ENCODE measurements around the gene PACSIN2. TPM values are rescaled to one million over a fixed set of nuclear protein-coding genes. Genes with fewer than 3 reads are reported as not detected.
"Not testable (repeated sequence)": the region's sequence is repeated elsewhere in the genome, so short reads cannot be mapped to it uniquely, and the experiment has no call there.

The PACSIN2 gene
- 49.1 TPM for total RNA-seq

- peak; percentile 99 for DNase-seq
These were observed at the start of gene PACSIN2 for GRCh38 chr22:43014869-43015676. PACSIN2 (minus strand) TSS chr22:43015149; CDS start chr22:42912080, 103,069 bp downstream.

GRCh38 chr22:43060183-43060582, 45.2 kb upstream of the PACSIN2 start:
- DNase-seq: peak; percentile 29

- DNase-seq: no peak
These were observed 42.7 kb upstream of the PACSIN2 start for GRCh38 chr22:43057641-43058040.

- no peak for DNase-seq
These were observed 38.2 kb upstream of the PACSIN2 start for GRCh38 chr22:43053176-43053575.

GRCh38 chr22:43050995-43051394, 36.0 kb upstream of the PACSIN2 start:
- no peak for DNase-seq

GRCh38 chr22:43047605-43048004, 32.7 kb upstream of the PACSIN2 start:
- DNase-seq: no peak

- DNase-seq: no peak
These were observed 29.4 kb upstream of the PACSIN2 start for GRCh38 chr22:43044290-43044712.

GRCh38 chr22:43042101-43042780, 27.3 kb upstream of the PACSIN2 start:
- DNase-seq: peak; percentile 29

GRCh38 chr22:43039800-43040199, 24.9 kb upstream of the PACSIN2 start:
- no peak for DNase-seq

GRCh38 chr22:43038325-43038724, 23.4 kb upstream of the PACSIN2 start:
- no peak for DNase-seq

- DNase-seq: peak; percentile 62
These were observed 21.4 kb upstream of the PACSIN2 start for GRCh38 chr22:43036282-43036829.

GRCh38 chr22:43035250-43035649, 20.3 kb upstream of the PACSIN2 start:
- DNase-seq: no peak

GRCh38 chr22:43031617-43032016, 16.7 kb upstream of the PACSIN2 start:
- no peak for DNase-seq

- DNase-seq: no peak
These were observed 3.7 kb upstream of the PACSIN2 start for GRCh38 chr22:43018615-43019014.

GRCh38 chr22:43017525-43018460, 2.8 kb upstream of the PACSIN2 start:
- no peak for DNase-seq

- not testable (repeated sequence) for DNase-seq
These were observed 1.2 kb upstream of the PACSIN2 start for GRCh38 chr22:43016150-43016549.

- DNase-seq: no peak
These were observed 711 bp upstream of the PACSIN2 start for GRCh38 chr22:43015677-43016042.

- DNase-seq: peak; percentile 70
These were observed 557 bp downstream of the PACSIN2 start for GRCh38 chr22:43014316-43014868.

GRCh38 chr22:43013355-43014315, 1.3 kb downstream of the PACSIN2 start:
- no peak for DNase-seq

- DNase-seq: no peak
These were observed 2.6 kb downstream of the PACSIN2 start for GRCh38 chr22:43012390-43012789.

- no peak for DNase-seq
These were observed 3.9 kb downstream of the PACSIN2 start for GRCh38 chr22:43011079-43011478.
